ENCODE measurements around the gene AUTS2.

AUTS2 gene

DNA sequence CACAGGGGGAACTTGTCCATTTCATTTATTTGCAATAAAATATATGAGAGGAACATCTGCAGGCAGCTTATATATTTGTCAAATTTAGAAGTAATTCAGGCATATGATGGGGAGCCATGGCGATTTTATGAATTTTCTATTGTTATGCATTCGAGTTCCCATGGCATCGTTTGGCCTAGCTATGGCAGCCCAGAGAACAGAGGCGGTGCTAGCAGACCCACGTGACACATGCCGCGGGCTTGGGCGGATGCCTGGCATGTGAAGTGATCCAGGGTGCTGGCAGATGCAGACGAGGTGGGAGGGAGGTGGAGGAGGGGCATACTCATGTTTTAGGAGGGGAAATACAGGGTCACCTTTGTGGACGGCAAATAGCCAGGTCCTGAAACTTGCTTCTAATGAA is 973.7 kb downstream of the AUTS2 start:
- no peak overlapping the region for H3K27ac ChIP-seq
- no peak overlapping the region for H3K4me3 ChIP-seq

DNA sequence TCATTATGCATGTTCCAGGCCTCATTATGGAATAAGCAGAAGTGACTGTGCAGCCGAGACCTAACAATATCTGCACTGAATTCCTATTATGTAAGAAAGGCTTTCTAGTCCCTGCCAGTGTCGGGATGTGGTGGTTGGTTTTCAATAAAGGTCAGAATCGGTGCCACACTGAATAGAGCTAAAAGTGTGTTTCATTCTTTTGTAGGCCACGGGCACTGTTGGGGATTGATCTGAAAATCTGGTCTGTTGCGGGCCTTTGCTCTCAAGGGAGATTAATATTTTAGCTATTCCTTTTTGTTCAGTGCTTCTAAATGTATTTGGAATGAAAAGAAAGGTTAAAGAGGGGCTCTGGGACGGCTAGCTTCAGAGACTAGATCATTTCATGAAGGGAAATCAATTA is 974.3 kb downstream of the AUTS2 start:
- H3K27ac ChIP-seq: no peak overlapping the region
- no peak overlapping the region for H3K4me3 ChIP-seq

- no peak overlapping the region for H3K27ac ChIP-seq
These were observed 974.9 kb downstream of the AUTS2 start for GRCh38 chr7:70573071-70573661.

DNA sequence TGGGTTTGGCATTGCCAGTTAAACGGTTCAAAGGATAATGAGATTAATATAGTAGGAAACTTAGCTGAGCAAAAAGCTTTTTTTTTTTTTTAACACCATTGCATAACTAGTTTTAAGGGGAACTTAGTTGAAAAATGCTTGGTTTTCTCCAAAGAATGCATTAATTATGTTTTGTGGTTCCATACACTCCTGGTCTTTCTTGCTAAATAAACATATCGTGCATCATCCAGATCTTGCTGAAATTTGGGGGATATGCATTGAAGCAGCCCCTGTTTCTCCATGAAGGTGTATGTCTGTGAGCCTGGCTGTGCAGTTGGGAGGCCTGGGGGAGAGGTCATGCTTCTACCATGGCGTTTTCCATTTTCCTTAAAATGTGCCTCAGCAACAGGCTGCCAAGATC is 975.4 kb downstream of the AUTS2 start:
- Histone ChIP-seq H3K27ac (no peak overlapping the region), H3K4me3 (no peak overlapping the region)

More at GRCh38 chr7:70573071-70573661, 974.9 kb downstream of the AUTS2 start:
- no peak overlapping the region for H3K4me3 ChIP-seq

DNA sequence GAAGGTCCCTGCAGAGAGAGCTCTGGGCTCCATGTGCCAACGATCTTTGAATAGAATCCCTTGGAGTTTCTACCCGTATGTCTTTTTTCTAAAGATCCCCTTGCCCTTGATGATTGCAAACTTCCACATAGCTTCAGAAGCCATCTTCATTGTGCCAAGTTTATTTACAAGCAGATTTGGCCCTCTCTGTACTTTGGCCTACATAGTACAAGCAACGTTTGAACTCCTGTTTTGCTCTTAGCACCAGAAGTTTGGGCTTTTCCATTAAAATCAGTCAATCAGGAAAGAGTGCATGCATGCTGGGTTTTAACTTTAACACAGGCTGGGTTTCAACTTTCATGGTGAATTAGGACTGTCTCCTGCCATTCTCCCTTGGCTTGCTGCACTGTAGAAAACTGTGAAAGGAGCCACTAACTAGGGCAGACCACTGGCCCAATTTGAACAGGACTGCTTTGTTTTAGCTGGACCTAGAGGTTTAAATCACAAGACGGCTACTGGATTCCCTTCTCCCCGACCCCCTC is 976.1 kb downstream of the AUTS2 start:
- no peak overlapping the region for H3K27ac ChIP-seq
- H3K4me3 ChIP-seq: no peak overlapping the region

- H3K27ac ChIP-seq: no peak overlapping the region
- H3K4me3 ChIP-seq: no peak overlapping the region
These were observed 976.9 kb downstream of the AUTS2 start for GRCh38 chr7:70574970-70575799.

DNA sequence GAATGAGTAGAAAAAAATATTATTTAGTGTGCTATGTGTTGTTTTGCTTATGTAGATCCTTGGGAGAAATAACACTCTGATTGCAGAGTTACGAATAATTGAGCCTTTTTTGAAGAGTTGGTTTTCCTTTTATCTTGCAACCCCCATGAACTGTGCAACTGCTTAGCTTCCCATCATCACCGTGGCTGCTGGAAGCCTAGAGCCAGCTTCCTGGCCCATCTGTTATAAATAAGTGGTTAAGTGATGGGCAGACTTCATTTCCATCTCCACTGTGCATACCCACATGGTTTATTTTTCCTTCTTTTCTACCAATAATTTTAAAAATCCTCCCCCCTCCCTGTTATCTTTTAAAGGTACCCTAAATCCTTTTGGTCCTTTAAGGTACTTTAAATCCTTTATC is 978.8 kb downstream of the AUTS2 start:
- Histone ChIP-seq H3K4me3 (no peak overlapping the region), H3K27ac (no peak overlapping the region)

- Histone ChIP-seq H3K27ac (no peak overlapping the region), H3K4me3 (no peak overlapping the region)
These were observed 979.9 kb downstream of the AUTS2 start for GRCh38 chr7:70578131-70578530.

DNA sequence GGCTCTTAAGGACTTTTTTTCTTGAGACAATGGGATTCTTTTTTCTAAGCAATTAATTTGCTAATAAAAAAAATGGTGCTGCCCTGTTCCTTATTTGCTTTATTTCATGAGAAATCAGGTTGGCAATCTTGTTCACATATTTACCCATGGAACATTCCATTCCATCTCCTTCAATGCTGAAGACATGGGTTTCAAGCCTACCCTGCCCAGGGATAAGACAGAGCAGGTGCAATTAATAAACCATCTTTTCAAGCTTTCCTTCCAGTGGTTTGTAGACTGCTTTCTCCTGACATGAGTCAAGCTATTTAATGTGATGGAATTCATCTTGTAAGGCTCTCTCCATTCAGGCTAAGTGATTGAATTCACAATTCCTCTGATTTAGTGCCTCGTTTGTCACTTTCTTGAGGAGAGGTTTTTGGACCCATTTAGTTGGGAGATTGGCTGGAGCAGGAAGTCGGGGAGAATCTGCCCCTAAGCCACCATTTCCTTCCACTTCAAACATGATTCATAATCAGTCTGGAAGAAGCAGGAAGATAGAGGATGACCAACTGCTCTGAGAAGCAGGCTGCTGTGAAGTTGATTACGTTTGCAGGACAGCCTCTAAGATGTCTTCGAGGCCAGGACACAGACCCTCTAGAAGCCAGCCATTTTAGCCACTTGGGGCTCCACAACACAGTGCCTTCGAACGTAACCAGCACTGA is 981.3 kb downstream of the AUTS2 start:
- Histone ChIP-seq H3K27ac (no peak overlapping the region), H3K4me3 (no peak overlapping the region)

DNA sequence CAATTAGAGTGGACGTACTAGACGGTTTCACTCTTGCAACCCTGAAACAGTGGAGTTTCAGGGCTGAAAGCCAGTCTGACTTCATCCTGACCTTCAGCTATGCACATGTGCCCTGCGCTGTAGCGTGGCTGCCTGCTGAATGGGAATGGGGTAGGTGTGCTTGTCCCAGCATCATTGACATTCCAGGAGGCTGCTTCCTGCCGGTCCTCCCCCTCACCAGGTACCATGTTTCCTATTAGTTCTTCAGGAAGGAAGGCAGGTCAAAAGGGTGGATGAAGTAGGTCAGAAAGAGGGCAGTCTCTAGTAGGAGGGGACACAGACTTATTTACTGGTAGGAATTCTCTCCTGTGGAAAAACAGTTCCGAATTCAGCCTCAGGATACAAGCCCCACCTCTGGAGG is 981.9 kb downstream of the AUTS2 start:
- no peak overlapping the region for H3K27ac ChIP-seq

GRCh38 chr7:70582927-70583895 is 984.9 kb downstream of the AUTS2 start:
- Histone ChIP-seq H3K4me3 (no peak overlapping the region), H3K27ac (no peak overlapping the region)

More for the DNA sequence above, 981.9 kb downstream of the AUTS2 start:
- H3K4me3 ChIP-seq: no peak overlapping the region

GRCh38 chr7:70583965-70584883 is 985.9 kb downstream of the AUTS2 start:
- Histone ChIP-seq H3K4me3 (no peak overlapping the region), H3K27ac (no peak overlapping the region)

- no peak overlapping the region for H3K4me3 ChIP-seq
- no peak overlapping the region for H3K27ac ChIP-seq
These were observed 986.8 kb downstream of the AUTS2 start for GRCh38 chr7:70585071-70585470.

DNA sequence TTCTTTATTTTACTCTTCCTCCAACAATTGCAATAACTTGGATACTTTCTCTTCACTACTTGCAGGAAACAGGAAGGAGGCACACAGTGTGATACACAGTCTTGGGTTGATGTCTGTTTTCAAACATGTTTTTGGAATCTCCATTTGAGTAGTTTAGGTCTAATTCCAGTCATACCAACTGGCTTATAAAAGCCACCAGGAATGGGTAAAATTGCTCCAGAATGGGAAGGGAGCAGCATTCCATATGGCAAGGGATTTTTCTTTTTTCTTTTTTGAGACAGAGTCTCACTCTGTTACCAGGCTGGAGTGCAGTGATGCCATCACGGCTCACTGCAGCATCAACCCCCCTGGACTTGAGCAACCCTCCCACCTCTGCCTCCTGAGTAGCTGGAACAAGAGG is 988.5 kb downstream of the AUTS2 start:
- Histone ChIP-seq H3K4me3 (no peak overlapping the region), H3K27ac (no peak overlapping the region)

GRCh38 chr7:70587739-70588138 is 989.5 kb downstream of the AUTS2 start:
- H3K4me3 ChIP-seq: no peak overlapping the region
- no peak overlapping the region for H3K27ac ChIP-seq

GRCh38 chr7:70588191-70588921 is 990.1 kb downstream of the AUTS2 start:
- Histone ChIP-seq H3K4me3 (no peak overlapping the region), H3K27ac (no peak overlapping the region)

DNA sequence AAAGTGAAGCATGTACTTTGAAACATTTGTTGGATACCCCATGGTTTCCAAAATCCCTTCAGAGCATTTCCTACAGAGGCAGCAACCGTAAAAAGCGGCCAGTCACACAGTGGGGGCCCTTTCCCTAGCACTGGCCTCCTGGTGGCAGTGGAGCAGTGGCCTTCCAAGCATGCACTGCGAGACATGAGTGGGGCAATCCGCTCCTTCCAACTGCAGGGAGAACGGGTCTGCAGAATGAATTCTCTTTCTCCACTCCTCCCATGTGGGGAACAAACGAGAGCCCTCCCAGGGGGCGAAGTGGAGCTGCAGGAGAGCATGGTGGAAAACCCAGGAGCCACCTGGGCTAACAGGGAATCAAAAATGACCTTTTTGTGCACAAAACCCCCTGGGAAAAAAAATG is 990.7 kb downstream of the AUTS2 start:
- H3K27ac ChIP-seq: no peak overlapping the region

DNA sequence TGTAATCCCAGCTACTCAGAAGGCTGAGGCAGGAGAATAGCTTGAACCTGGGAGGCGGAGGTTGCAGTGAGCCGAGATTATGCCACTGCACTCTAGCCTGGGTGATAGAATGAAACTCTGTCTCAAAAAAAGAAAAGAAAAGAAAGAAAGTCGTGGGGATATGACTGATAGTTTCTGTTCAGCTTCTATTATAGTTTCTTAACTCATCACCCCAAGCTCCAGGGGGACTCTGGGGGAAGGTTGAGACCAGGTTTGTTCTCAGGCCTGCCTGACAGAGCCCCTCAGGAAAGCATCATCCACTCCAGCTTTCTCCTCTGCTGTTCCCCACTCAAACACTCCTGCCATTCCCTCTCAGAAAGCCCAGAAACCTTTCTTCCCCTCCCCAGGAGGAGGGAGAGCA is 991.3 kb downstream of the AUTS2 start:
- H3K27ac ChIP-seq: no peak overlapping the region
- H3K4me3 ChIP-seq: no peak overlapping the region

More for the DNA sequence above, 990.7 kb downstream of the AUTS2 start:
- no peak overlapping the region for H3K4me3 ChIP-seq
